Lower lobe of right lung (tissue), 2 donors: ENCODE measurements around the gene SLC22A7. TPM values are rescaled to one million over a fixed set of nuclear protein-coding genes. Genes with fewer than 3 reads are reported as not detected.

Experiments used
- ATAC-seq, 2 donors: fragments of 200-7000 bp; cut with Tn5 transposase; one replicate each; pipeline ENCODE4 v1.9.1; 2020 to 2022; ENCODE audit warnings: mild to moderate bottlenecking in 2 of 2, moderate library complexity in 2 of 2
- DNase-seq: peaks from one replicate; pipeline ENCODE4 v3.0.0-alpha.2; 2020
- H3K27ac ChIP-seq: fragments of 200-600 bp; one replicate; pipeline ENCODE4 v1.8.0; 2022
- H3K27me3 ChIP-seq: fragments of 200-600 bp; one replicate; pipeline ENCODE4 v1.8.0; 2022; ENCODE audit warnings: low read depth
- H3K36me3 ChIP-seq: fragments of 200-600 bp; one replicate; pipeline ENCODE4 v1.8.0; 2022; ENCODE audit warnings: mild to moderate bottlenecking
- H3K4me1 ChIP-seq: fragments of 200-600 bp; one replicate; pipeline ENCODE4 v1.8.0; 2022
- H3K4me3 ChIP-seq: fragments of 200-600 bp; one replicate; pipeline ENCODE4 v1.8.0; 2022; ENCODE audit warnings: mild to moderate bottlenecking
- H3K9me3 ChIP-seq: fragments of 200-600 bp; one replicate; pipeline ENCODE4 v1.8.0; 2022
- intact Hi-C: fragments of 100-400 bp; cut with DNase I; formaldehyde crosslinking; loops from one replicate; pipeline ENCODE4 v1.11.0; 2022
- total RNA-seq: library from RNA; stranded (reverse); fragmentation: NEBNext Ultra II Directional; extraction: Animal tissue kit (Norgen Biotek cat#: 25700); gene quantifications from one replicate; pipeline ENCODE4 v1.2.1, GENCODE V29; 2021
- TF ChIP-seq, protein P1 (sequence below): fragments of 200-600 bp; IDR thresholded peaks from one replicate; pipeline ENCODE4 v1.8.0; 2022; ENCODE audit warnings: antibody characterized with exemption, mild to moderate bottlenecking
- donor health status: DM: no; HTN: yes; CAD: no; lungs with severe emphysema.

The SLC22A7 gene
- total RNA-seq, 1 donor from 2014 or later: not detected

DNA sequence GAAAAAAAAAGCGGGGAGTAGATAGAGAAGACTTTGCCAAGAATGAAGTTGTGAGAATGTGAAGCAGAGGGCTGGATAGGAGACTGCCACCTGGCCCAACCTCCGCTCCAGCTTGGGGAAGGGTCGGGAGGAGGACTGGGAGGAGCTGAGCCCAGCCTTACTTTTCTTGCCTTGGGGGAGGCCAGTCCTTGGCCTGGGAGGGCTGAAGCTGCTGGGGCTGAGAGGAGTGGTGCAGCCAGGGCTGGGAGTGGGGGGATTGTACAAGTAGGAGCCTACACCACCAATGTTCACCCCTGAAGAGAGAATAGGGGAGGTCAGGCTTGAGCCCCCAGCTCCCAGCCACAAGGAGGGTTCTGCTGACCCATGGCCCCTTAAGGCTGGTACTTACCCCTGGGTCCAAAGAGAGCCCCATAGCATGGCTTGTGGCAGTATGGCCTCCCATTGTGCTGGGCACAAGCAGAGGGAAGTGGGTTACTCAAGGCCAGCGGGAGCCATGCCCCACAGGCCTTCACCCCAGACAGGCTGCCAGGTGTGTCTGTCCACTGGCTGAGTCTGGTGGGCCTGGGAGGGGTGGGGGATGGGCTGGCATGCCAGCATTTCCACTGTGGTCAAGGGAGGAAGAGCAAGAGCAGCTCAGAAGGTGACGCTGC lies 9.5 kb downstream of the SLC22A7 start:
- Histone ChIP-seq H3K36me3 (no peaks in the 10 kb centered on the region), H3K4me3 (no peak overlapping the region), H3K4me1 (peaks cover 13% of the 10 kb centered on the region), H3K27me3 (peaks cover 4% of the 10 kb centered on the region), H3K27ac (no peak overlapping the region), H3K9me3 (no peaks in the 10 kb centered on the region)
- intact Hi-C loops: no loop called here
- ATAC-seq (no peak), DNase-seq (no peak)
- TF ChIP-seq, protein P1, sequence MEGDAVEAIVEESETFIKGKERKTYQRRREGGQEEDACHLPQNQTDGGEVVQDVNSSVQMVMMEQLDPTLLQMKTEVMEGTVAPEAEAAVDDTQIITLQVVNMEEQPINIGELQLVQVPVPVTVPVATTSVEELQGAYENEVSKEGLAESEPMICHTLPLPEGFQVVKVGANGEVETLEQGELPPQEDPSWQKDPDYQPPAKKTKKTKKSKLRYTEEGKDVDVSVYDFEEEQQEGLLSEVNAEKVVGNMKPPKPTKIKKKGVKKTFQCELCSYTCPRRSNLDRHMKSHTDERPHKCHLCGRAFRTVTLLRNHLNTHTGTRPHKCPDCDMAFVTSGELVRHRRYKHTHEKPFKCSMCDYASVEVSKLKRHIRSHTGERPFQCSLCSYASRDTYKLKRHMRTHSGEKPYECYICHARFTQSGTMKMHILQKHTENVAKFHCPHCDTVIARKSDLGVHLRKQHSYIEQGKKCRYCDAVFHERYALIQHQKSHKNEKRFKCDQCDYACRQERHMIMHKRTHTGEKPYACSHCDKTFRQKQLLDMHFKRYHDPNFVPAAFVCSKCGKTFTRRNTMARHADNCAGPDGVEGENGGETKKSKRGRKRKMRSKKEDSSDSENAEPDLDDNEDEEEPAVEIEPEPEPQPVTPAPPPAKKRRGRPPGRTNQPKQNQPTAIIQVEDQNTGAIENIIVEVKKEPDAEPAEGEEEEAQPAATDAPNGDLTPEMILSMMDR: no peak

DNA sequence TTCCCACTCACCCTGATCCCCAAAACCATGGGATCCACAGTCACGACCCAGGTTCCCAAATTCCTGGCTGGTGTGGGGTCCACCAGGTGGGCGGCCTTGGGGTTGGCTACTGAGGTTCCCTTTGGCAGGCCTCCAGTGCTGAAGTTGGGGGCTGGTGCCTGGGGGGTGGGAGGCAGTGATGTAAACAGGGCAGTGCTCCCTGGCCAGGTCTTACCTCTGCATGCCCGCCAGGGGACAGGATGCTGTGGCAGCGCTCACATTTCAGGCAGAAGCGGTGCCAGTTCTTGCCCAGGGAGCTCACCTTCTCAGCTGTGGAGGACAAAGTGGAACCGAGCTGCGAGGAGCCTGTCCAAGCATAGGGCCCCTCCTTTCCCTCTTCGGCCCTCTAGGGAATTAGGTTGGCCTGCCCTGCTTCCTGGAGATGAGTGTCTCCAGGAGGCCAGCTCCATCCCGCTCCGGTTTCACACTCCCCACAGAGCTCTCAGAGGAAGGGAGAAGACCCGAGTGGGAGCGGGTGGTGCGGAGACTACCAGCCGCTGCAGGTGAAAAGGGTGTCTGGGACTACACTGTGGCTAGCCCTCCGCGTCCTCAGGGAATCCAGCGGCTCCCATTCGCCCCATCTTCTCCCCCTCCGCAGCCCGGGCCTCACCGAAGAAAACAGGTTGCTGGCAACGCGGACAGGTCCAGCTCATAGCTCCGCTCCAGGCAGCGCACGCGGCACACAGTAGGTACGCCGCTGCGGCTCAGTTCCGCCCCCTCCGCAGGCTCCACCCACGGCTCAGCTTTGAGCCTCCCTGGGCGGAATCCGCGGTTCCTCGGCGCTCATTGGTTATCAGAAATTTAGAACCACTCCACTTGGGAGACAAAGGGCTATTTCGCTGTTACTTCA lies 10.3 kb downstream of the SLC22A7 start, which contains the start of gene CRIP3:
CRIP3 (minus strand) TSS at position 726 of the 889 bp plus-strand sequence; CDS start at position 692, 34 bp downstream.
- no peak within 1 kb of the TSS for H3K27ac ChIP-seq

DNA sequence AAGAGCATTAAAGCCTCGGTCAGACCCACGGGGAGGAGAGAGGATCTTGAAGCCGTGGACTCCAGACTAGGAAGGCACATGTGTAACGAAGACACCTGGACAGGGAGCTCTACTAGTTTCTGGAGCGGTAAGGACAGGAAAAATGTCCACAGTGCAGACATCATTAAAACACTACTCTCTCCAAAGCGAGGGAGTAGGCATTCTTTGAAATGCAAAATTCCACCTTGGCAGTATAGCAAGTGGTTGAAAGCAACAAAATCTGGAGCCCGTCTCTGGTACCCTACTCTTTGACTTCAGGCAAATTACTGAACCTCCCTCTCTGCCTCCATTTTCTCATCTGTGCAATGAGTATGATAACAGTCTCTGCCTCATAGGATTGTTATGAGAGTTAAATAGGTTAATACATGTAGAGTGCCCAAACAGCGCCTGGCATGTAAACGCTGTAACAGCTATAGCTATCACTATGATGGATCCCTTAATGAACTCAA lies 11.0 kb downstream of the SLC22A7 start:
- TF ChIP-seq, protein P1: no peak
- Histone ChIP-seq H3K4me1 (peaks cover 17% of the 10 kb centered on the region), H3K36me3 (no peaks in the 10 kb centered on the region), H3K27me3 (peaks cover 4% of the 10 kb centered on the region), H3K9me3 (no peaks in the 10 kb centered on the region), H3K27ac (no peak overlapping the region), H3K4me3 (peak overlapping the region; percentile 46)
- intact Hi-C loops: no loop called here
- DNase-seq (no peak), ATAC-seq (no peak)

More for the DNA sequence above, 10.3 kb downstream of the SLC22A7 start, which contains the start of gene CRIP3:
- no peaks in the 10 kb centered on the region for H3K9me3 ChIP-seq
- peaks cover 4% of the 10 kb centered on the region for H3K27me3 ChIP-seq
- peaks cover 15% of the 10 kb centered on the region for H3K4me1 ChIP-seq
- H3K36me3 ChIP-seq: no peaks in the 10 kb centered on the region
- intact Hi-C loops: no loop called here
- peak within 1 kb of the TSS; percentile 46 for H3K4me3 ChIP-seq
- TF ChIP-seq, protein P1: peak; percentile 23
- DNase-seq (peak; percentile 66), ATAC-seq (peak; percentile 63 to 64)

DNA sequence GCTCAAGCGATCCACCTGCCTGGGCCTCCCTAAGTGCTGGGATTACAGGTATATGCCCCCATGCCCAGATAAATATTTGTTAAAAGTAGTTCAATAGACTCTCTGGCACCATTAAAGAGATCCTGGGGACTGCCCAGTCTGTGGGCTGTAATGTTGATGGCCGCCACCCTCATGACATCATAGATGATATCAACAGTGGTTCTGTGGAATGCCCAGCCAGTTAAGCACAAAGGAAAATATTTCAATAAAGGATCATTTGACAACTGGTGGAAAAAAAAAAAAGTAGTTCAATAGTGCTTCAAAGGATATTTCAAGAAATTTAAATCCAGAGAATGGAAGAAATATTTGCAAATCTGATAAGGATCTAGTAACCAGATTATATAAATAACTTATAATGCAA lies 12.1 kb downstream of the SLC22A7 start:
- intact Hi-C loops: no loop called here
- H3K4me1 ChIP-seq: peaks cover 17% of the 10 kb centered on the region
- H3K4me3 ChIP-seq: no peak overlapping the region
- ATAC-seq: no peak
- H3K27me3 ChIP-seq: peaks cover 4% of the 10 kb centered on the region
- TF ChIP-seq, protein P1: no peak
- no peak overlapping the region for H3K27ac ChIP-seq
- H3K9me3 ChIP-seq: no peaks in the 10 kb centered on the region
- no peaks in the 10 kb centered on the region for H3K36me3 ChIP-seq
- DNase-seq: no peak

DNA sequence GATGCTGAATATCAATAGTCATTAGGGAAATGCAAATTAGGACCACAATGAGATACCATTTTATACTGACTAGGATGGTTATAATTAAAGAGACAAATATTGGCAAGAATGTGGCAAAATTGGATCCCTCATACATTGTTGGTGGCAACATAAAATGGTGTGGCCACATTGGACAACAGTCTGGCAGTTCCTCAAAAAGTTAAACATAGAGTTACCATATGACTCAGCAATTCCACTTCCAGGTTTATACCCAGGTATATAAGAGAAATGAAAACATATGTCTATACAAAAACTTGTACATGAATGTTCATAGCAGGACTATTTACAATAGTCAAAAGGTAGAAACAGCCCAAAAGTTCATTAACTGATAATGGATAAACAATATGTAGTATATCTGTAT lies 12.6 kb downstream of the SLC22A7 start:
- TF ChIP-seq, protein P1: no peak
- Histone ChIP-seq H3K4me1 (peaks cover 17% of the 10 kb centered on the region), H3K36me3 (no peaks in the 10 kb centered on the region), H3K27ac (no peak overlapping the region), H3K4me3 (no peak overlapping the region), H3K9me3 (no peaks in the 10 kb centered on the region), H3K27me3 (peaks cover 4% of the 10 kb centered on the region)
- no peak for DNase-seq
- no peak for ATAC-seq
- intact Hi-C loops: no loop called here
